HG02642 (cell line): ENCODE measurements around the gene C19orf18.
A peak's percentile ranks its signal among the peaks of the same experiment; 100 is the strongest.

ENCODE experiments used
- ATAC-seq: cut with Tn5 transposase; IDR thresholded peaks from one replicate; pipeline ENCODE4 v1.9.1; 2021; ENCODE audit warnings: mild to moderate bottlenecking; ENCODE audit not compliant: unreplicated experiment, poor library complexity

Gene C19orf18

DNA sequence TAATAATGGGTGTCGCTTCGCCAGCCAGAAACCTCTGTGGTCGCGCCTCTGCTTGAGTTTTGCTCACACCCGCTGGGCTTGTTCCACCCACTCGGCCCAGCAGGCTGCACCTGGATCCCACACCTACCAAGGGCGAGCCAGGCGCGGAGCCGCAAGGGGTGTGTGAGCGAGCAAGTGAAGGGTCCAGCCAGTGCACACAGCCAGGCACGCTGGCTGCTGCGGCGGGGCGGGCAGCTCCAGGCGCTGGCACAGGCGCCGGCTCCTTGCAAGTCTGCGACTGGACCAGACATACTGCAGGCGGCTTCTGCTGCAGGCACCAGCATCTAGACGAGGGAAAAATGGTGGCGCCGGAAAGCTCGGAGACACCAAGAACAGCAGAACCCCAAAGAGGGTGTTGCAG lies 25.0 kb downstream of the C19orf18 start:
- no peak for ATAC-seq

DNA sequence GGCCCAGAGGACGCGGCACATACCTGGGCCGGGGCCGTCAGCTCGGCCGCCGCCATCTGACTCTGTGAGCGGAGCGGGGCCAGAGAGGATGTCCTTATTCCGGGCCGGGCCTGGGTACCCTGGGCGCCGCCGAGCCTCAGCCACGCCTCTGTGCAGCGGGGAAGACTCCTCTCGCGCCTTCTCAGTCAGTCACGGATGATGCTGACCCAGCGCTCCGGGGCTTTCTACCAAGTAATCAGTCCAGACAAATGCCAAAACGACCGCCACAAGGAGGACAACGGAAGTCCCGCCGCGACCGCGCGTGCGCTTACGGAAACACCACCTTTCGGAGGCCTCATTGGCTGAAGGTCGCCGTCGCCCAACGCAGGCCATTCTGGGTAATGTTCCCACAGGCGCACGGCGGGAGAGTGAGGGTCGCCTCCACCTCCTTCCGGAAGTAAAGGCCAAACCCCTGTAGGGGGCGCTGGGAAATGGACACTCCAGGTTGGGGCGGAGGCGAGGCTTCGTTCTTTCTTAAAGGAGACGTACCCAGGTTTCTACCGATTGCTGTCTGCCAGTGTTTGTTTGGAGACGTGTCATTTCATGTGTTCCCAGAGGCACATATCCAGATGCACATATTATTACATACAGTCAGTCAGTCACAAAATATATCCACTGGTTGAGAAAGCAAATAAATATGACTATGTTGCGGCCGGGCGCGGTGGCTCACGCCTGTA lies 26.8 kb downstream of the C19orf18 start, which contains the start of gene ZNF256:
ZNF256 (minus strand) TSS at position 288 of the 716 bp plus-strand sequence; CDS start at position 56, 232 bp downstream.
- ATAC-seq = peak; percentile 94

DNA sequence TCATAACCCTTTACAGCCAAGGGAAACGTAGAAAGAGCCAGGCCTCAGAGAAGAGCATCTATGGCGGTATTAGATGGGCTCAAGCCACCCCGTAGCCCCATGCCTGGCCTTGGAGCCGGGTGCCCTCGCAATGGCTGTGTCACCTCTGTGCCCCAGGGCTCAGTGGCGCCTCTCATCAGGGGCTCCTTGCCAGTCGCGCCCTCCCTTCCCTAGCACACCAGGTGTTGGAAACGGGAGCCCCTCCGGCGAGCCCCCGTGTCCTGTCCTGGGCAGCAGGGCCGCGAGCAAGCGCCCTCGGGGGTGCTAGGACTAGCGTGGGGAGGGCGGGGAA lies 27.3 kb downstream of the C19orf18 start:
- no peak for ATAC-seq

DNA sequence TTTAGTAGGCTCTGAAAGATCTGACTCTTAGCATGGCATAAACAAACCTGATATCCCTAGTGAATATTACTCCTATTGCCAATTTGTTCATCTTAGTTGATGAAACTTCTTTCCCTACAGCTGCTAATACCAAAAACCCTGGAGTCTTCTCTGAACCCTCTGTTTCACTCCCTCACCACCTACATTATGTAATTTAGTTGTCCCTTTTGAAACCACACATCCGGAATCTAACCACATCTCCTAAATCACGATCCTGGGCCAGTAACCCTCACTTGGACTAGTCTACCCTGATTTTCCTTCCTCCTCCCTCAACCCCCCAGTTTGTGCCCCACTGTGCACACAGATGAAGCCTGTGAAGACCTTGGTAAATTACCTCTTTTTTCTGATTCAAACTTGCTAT lies 28.0 kb downstream of the C19orf18 start:
- ATAC-seq = no peak

DNA sequence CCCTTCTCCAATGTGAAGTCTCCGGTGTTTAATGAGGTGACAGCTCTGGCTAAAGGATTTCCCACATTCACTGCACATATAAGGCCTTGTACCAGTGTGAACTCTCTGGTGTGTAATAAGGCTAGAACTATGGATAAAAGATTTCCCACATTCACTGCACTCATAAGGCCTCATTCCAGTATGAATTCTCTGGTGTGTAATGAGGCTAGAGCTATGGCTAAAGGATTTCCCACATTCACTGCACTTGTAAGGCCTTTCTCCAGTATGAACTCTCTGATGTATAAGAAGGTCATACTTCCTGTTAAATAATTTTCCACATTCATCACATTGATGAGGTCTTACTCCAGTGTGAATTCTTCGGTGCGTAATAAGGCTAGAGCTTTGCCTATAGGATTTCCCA lies 32.7 kb downstream of the C19orf18 start:
- no peak for ATAC-seq

DNA sequence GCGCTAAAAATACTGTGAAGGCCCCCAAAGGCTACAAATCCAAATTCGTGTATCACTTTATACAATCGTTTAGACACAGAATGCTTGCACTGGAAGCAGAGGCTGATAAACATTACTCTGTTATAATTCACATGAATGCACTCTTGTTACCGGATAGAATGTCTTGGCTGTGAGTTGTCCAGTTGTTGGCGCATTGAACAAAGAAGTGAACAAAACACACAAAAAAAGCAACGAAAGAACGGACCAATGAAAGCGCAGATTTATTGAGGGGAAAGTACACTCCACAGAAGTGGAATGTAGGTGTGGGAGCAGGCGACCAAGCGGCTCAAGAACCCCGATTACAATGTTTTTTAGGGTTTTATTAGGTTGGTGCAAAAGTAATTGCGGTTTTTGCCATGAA lies 38.6 kb downstream of the C19orf18 start:
- ATAC-seq = no peak

DNA sequence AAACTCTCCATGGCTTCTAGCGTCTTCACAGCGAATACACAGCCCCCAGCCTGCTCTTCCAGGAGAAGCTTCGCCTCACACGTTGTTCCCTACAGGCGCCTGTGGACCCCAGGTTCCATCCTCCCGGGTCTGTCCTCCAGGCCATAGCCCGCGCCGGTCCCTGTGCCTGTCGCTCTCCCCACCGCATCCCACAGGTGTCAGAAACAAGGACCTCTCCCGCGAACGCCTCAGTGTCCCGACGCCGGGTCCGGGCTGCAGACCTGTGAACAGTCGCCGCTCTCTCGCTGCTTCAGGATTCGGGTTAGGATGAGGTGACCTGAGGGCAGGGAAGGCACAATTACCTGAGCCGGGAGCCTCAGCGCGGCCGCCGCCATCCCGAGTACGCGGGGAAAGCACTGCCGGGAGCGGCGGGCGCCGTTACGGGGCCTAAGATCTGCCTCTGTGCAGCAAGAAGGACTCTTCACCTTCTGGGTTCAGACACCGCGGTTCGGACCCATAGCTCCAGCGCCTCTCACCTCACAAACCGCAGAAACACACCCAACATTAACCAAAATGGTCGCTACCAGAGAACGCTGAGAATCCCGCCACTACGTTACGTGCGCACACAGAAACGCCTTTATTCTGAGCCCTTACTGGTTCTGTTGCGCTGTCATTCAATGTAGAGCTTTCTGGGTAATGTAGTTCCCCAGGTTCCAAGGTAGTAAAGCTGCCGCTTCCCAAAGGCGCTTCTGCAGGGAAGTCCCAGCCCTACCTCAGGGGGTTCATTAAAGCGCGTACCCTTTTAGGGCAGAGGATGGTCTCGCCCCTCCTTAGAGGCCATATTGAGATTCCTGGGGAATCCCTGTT lies 39.3 kb downstream of the C19orf18 start, which contains the start of gene ZNF418:
ZNF418 (minus strand) TSS at position 583 of the 846 bp plus-strand sequence. CDS start 1,580 bp downstream, outside the sequence.
- no peak for ATAC-seq

DNA sequence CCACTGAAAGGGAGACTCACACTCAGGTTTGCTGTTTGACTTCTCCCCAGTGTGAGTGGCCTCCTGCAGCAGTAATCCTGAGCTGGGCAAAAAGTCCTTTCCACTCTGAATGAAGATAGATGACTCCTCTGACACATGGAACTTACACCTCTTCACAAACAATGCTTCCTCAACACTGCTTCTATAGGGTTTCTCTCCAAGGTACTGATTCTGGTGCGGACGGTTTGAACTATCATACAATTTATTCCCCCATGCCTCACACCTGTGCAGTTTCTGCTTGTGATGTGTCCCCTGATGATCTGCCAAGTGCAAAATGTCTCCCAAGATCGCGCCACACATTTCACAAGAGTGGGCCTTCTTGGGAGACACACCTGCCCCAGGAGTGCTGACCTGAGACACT lies 46.7 kb downstream of the C19orf18 start:
- no peak for ATAC-seq

DNA sequence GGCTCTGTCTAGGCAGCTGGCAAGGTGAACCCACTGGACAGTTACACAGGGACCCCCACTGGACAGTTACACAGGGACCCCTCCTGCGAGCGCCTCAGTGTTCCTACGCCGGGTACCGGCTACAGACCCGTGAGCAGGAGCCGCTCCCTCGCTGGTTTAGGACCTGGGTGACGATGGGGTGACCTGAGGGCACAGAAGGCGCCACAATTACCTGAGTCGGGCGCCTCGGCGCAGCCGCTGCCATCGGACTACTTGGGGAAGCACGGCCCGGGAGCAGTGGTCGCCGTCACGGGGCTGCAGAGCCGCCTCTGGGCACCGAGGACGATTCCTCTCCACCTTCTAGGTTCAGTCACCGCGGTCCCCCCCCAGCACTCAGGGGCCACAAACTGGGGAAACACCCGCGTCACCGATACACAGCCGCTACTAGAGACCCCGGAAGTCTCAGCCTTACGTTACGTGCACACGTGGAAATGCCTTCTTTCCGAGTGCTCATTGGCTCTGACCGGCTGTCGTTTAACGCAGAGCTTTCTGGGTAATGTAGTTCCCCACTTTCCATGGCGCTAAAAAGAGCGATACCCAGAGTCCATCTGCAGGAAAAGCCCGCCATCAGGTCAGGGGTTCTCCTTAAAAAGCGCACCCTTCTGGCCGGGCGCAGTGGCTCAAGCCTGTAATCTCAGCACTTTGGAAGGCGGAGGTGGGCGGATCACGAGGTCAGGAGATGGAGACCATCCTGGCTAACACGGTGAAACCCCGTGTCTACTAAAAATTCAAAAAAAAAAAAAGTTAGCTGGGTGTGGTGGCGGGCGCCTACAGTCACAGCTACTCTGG lies 58.0 kb downstream of the C19orf18 start, which contains the start of gene ZNF417:
ZNF417 (minus strand) TSS at position 425 of the 828 bp plus-strand sequence; CDS start at position 244, 181 bp downstream.
- ATAC-seq = peak; percentile 98

DNA sequence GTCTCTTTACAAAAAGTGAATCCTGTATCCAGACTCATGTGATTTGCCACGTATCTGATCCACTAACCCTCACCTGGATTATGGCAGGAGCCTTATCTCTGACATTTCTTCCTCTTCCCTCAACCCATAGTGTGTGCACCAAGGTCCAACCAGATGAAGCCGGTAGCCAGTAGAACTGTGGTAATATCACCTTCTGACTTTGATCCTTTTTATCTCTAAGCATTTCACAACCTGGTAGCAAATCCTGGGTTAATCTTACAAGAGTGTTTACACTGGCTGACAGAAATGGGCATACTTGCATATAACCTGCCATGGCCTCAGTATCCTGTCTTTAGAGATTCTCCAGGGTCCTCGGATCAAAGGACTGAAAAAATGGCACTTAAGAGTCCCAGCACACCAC lies 59.8 kb downstream of the C19orf18 start:
- no peak for ATAC-seq
